Esophagus muscularis mucosa (tissue), 4 donors: ENCODE measurements around the gene NOL6. TPM values are rescaled to one million over a fixed set of nuclear protein-coding genes. Genes with fewer than 3 reads are reported as not detected.
A peak's percentile ranks its signal among the peaks of the same experiment; 100 is the strongest.
"Not testable (repeated sequence)": the region's sequence is repeated elsewhere in the genome, so short reads cannot be mapped to it uniquely, and the experiment has no call there.

Experiments used
- DNase-seq: peaks from one replicate; pipeline ENCODE4 v3.0.0-alpha.2; 2017; ENCODE audit errors: extremely low spot score
- H3K27ac ChIP-seq, 4 donors: fragments of 200-600 bp; sonication (generic); replicated peaks in 1 of 4; 1 replicate in 3 of 4; 2 replicates in 1 of 4; pipeline ENCODE4 v1.5.1; 2016 to 2019; ENCODE audit warnings: mild to moderate bottlenecking in 1 of 4
- H3K27me3 ChIP-seq, 4 donors: fragments of 200-600 bp; sonication (generic); one replicate each; pipeline versions ENCODE4 v1.5.1 to v1.6.0; 2016 to 2019
- H3K36me3 ChIP-seq, 4 donors: fragments of 200-600 bp; sonication (generic); one replicate each; pipeline ENCODE4 v1.5.1; 2016 to 2019
- H3K4me1 ChIP-seq, 4 donors: fragments of 200-600 bp; sonication (generic); one replicate each; pipeline ENCODE4 v1.5.1; 2016 to 2019
- H3K4me3 ChIP-seq, 4 donors: fragments of 200-600 bp; sonication (generic); 1 replicate in 2 of 4; 2 replicates in 2 of 4; pipeline ENCODE4 v1.5.1; 2016 to 2019; ENCODE audit warnings: mild to moderate bottlenecking in 4 of 4, moderate library complexity in 1 of 4
- H3K9me3 ChIP-seq, 4 donors: fragments of 200-600 bp; sonication (generic); 1 replicate in 3 of 4; 2 replicates in 1 of 4; pipeline ENCODE4 v1.5.1; 2016 to 2019
- EP300 ChIP-seq: sonication (generic); formaldehyde crosslinking; IDR thresholded peaks from one replicate; pipeline ENCODE4 v1.6.1; 2017; ENCODE audit warnings: antibody characterized with exemption
- POLR2A ChIP-seq: fragments of 450-650 bp; IDR thresholded peaks from one replicate; pipeline ENCODE4 v1.6.1; 2017; ENCODE audit warnings: antibody characterized with exemption, moderate library complexity, mild to moderate bottlenecking, low read depth
- POLR2AphosphoS5 ChIP-seq, 2 donors: sonication (generic); formaldehyde crosslinking; IDR thresholded peaks; one replicate each; pipeline ENCODE4 v1.6.1; 2017; ENCODE audit warnings: antibody characterized with exemption in 2 of 2
- WGBS: methylation state at CpG from one replicate; pipeline ENCODE4 v1.1.5; 2018; 5-methylcytosine and 5-hydroxymethylcytosine counted together
- intact Hi-C: fragments of 100-400 bp; cut with DNase I; formaldehyde crosslinking; loops from one replicate; pipeline ENCODE4 v1.15.1; 2023
- total RNA-seq, 4 donors: library from RNA; depleted of rRNA; stranded (reverse); fragments of >200 nt; gene quantifications; one replicate each; pipeline versions ENCODE4 v1.1.0 to v1.2.1, GENCODE V29; 2016
- TF ChIP-seq, protein P1 (sequence below), 3 experiments: fragments of 200-600 bp in 2 of 3; fragments of 450-650 bp in 1 of 3; sonication (generic) in 2 of 3; IDR thresholded peaks; one replicate each; pipeline ENCODE4 v1.5.1; 2017 to 2019; ENCODE audit warnings: antibody characterized with exemption in 3 of 3, mild to moderate bottlenecking in 2 of 3, moderate library complexity in 1 of 3

The NOL6 gene
- total RNA-seq, 4 donors from 2014 or later: 12.7 to 21.0 (median 16.5) TPM

- Histone ChIP-seq H3K27ac (peak overlapping the region; percentile 79 to 88 (median 83)), H3K4me3 (peak overlapping the region; percentile 61 to 71 (median 68)), H3K4me1 (peaks cover 0 to 6% (median 0%) of the 10 kb centered on the region in 4 donors), H3K36me3 (no peaks in the 10 kb centered on the region), H3K27me3 (no peaks in the 10 kb centered on the region), H3K9me3 (no peaks in the 10 kb centered on the region)
- WGBS: 9% methylated on average over 25 of the region's 32 CpGs
- TF ChIP-seq POLR2AphosphoS5 (IDR thresholded peaks at IDR 0.05): peak; percentile 61 to 72
- TF ChIP-seq EP300: no peak
- TF ChIP-seq, protein P1, sequence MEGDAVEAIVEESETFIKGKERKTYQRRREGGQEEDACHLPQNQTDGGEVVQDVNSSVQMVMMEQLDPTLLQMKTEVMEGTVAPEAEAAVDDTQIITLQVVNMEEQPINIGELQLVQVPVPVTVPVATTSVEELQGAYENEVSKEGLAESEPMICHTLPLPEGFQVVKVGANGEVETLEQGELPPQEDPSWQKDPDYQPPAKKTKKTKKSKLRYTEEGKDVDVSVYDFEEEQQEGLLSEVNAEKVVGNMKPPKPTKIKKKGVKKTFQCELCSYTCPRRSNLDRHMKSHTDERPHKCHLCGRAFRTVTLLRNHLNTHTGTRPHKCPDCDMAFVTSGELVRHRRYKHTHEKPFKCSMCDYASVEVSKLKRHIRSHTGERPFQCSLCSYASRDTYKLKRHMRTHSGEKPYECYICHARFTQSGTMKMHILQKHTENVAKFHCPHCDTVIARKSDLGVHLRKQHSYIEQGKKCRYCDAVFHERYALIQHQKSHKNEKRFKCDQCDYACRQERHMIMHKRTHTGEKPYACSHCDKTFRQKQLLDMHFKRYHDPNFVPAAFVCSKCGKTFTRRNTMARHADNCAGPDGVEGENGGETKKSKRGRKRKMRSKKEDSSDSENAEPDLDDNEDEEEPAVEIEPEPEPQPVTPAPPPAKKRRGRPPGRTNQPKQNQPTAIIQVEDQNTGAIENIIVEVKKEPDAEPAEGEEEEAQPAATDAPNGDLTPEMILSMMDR (IDR thresholded peaks at IDR 0.05): no peak
- peak; percentile 91 for DNase-seq
- intact Hi-C loops: no loop called here
These were observed 36.8 kb upstream of the NOL6 start for GRCh38 chr9:33510262-33511183.

- no peak for TF ChIP-seq POLR2A
- no peak for TF ChIP-seq POLR2AphosphoS5 (IDR thresholded peaks at IDR 0.05)
- TF ChIP-seq, protein P1 (IDR thresholded peaks at IDR 0.05): no peak
- TF ChIP-seq EP300: no peak
- no peaks in the 10 kb centered on the region for H3K9me3 ChIP-seq
- H3K27ac ChIP-seq: no peak overlapping the region
- 75% methylated on average over 7 of the region's 7 CpGs for WGBS
- DNase-seq: no peak
- H3K4me1 ChIP-seq: peaks cover 0 to 6% (median 0%) of the 10 kb centered on the region in 4 donors
- intact Hi-C loops: no loop called here
- no peaks in the 10 kb centered on the region for H3K36me3 ChIP-seq
- H3K4me3 ChIP-seq: no peak overlapping the region
- no peaks in the 10 kb centered on the region for H3K27me3 ChIP-seq
These were observed 33.1 kb upstream of the NOL6 start for GRCh38 chr9:33506626-33507370.

- H3K27ac ChIP-seq: no peak overlapping the region
- intact Hi-C loops: no loop called here
- H3K4me3 ChIP-seq: no peak overlapping the region
- no peaks in the 10 kb centered on the region for H3K27me3 ChIP-seq
- no peaks in the 10 kb centered on the region for H3K9me3 ChIP-seq
- no peak for DNase-seq
- WGBS: 97% methylated on average over 1 of the region's 1 CpG
- no peaks in the 10 kb centered on the region for H3K4me1 ChIP-seq
- no peak for TF ChIP-seq POLR2AphosphoS5 (IDR thresholded peaks at IDR 0.05)
- TF ChIP-seq POLR2A: no peak
- no peak for TF ChIP-seq EP300
- TF ChIP-seq, protein P1 (IDR thresholded peaks at IDR 0.05): no peak
- no peaks in the 10 kb centered on the region for H3K36me3 ChIP-seq
These were observed 24.7 kb upstream of the NOL6 start for GRCh38 chr9:33498387-33498786.

DNA sequence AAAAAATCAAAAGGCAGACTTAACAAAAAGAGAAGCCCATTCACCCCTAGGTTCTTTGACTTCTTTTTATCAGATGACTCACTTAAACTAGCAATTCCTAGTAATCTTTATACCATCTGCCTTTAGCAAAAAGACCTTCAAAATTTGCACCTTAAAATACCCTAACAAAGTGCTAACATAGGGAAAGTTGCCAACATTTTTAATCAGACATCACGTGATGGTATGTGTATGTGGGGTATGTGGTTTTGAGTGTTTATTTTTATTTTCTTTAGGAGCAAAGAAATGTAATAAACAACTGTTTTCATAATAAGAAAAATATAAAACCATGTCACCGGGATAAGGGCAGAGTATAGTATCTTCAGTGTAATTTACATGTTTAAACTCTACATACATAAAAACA lies 20.1 kb upstream of the NOL6 start:
- DNase-seq, H3K27me3 ChIP-seq, H3K9me3 ChIP-seq, H3K4me1 ChIP-seq, H3K36me3 ChIP-seq, H3K27ac ChIP-seq, H3K4me3 ChIP-seq, intact Hi-C loops: not testable (repeated sequence)
- WGBS: 68% methylated on average over 2 of the region's 2 CpGs

DNA sequence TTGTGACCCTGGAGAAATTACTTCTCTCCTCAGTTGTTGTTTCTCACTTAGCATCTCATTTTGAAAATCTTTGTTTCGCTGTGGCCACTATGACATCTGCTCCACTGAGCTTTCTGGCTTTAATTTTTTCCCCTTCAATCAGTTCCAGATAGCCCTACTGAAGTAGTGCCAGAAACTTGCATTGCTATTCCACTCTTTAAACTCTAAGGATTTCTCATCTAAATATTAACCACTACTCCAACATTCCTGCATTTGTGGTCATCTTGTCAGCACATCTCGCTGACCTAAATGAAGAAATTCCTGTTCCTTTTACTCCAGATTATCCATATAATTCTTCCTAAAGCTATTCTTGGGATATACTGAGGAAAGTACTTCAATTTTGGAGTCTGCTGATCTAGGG lies 15.3 kb upstream of the NOL6 start:
- TF ChIP-seq POLR2AphosphoS5 (IDR thresholded peaks at IDR 0.05): no peak
- TF ChIP-seq POLR2A: no peak
- TF ChIP-seq, protein P1 (IDR thresholded peaks at IDR 0.05): no peak
- TF ChIP-seq EP300: no peak
- intact Hi-C loops: no loop called here
- Histone ChIP-seq H3K36me3 (no peaks in the 10 kb centered on the region), H3K4me3 (no peak overlapping the region), H3K4me1 (no peaks in the 10 kb centered on the region), H3K9me3 (no peaks in the 10 kb centered on the region), H3K27me3 (no peaks in the 10 kb centered on the region), H3K27ac (no peak overlapping the region)
- 84% methylated on average over 2 of the region's 2 CpGs for WGBS
- peak; percentile 21 for DNase-seq

DNA sequence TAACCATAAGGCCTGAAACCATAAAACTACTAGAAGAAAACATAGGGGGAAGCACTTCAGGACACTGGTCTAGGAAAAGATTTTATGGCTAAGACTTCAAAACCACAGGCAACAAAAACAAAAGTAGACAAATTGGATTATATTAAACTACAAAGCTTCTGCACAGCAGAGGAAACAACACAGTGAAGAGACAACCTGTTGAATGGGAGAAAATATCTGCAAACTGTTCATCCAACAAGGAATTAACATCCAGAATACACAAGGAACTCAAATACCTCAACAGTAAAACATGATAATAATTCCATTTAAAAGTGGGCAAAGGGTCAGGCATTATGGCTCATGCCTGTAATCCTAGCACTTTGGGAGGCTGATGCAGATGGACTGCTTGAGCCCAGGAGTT lies 11.6 kb upstream of the NOL6 start:
- DNase-seq, intact Hi-C loops, H3K4me1 ChIP-seq: not testable (repeated sequence)

More for the DNA sequence above, 11.6 kb upstream of the NOL6 start:
- not testable (repeated sequence) for H3K9me3 ChIP-seq, H3K27me3 ChIP-seq, H3K4me3 ChIP-seq, H3K27ac ChIP-seq, H3K36me3 ChIP-seq
